ENCODE data around the gene MPO.

The MPO gene

DNA sequence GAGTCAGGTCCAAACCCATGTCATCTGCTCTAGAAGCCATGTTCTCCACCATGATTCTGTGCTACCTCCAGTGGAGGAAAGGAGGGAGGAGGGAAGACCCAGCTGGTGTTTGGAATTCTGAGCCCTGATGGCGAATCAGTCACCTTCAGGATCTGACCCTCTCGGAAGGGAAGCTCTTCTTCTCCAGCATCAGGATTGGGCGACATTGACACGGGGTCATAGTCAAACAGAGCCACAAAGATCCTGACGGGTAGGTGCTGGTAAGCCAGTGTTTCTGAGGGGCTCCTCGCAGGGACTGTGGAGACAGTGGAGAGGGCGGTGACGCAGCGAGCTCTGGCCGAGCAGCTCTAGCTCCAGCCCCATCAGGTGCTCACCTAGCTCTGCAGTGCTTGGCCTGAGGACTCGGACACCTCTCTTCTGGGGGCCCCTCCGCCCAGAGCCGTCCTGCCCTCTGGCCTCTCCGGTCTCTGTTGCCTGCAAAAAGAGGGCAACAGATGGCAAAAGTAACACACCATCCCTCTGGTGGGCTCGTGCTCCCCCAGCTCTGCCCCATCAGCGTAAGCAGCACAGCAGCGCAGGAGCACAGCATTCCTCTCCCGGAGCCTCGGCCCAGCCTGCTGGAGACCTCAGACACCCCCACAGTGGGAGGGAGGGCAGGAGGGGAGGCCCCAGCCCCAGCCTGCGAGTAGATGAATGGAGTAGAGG lies 26.9 kb upstream of the MPO start:
- DNase-seq (ENCODE audit: low read depth, low spot score), result no peak

DNA sequence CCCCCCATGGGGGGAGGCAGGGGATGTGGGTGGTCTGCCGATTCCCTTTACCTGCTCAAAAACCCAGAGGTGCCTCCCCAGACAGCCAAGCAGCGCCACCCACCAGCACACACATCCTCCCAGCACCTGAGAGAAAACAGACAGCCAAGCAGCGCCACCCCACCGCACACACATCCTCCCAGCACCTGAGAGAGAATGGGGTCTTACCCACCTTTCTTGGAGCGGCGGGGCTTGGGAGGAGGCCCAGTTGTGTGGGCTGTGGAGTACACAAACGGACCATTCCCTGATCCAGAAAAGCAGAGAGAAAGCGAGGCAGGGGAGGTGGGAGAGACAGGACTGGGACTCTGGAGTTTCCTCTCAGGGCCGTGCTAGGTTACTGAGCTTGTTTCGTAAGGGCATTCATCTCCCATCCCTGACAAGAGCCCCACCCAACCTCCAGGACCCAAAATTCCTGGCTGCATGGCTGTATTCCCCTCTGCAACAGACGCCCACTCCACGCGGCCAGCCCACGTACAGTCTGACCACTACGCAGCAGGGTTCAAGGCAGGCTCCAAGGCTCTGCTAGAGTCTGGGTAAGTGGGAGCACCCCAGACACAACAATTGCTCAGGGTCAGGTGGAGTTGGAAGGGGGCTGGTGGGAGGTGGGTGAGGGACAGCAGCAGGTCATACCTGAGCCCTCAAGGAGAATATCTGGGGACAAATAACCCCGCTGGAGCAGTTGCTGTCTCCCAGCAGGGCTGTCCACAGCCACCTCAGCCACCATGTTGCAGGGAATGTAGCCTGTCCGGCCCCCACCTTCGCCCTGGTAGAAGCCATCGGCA lies 25.6 kb upstream of the MPO start:
- DNase-seq (ENCODE audit: low read depth, low spot score), result no peak

DNA sequence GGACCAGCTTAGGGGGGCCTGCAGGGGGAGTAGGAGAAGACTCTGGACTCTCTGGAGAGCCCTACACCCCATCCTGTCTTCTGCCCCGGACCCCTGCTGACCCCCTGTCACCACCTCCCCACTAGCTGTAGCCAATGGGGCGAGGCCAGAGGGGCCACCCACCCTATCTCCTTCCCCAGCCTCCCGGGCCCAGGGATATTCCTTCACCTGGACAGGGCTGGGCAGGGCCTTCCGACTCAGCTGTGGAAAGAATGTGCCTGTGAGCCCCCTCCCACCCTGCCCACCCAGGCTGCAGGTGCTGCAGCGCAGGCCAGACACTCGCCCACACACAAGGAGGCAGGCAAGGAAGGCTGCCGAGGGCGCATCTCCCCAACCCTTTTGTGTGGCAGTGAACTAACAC lies 24.9 kb upstream of the MPO start:
- DNase-seq (ENCODE audit: low read depth, low spot score), result no peak

DNA sequence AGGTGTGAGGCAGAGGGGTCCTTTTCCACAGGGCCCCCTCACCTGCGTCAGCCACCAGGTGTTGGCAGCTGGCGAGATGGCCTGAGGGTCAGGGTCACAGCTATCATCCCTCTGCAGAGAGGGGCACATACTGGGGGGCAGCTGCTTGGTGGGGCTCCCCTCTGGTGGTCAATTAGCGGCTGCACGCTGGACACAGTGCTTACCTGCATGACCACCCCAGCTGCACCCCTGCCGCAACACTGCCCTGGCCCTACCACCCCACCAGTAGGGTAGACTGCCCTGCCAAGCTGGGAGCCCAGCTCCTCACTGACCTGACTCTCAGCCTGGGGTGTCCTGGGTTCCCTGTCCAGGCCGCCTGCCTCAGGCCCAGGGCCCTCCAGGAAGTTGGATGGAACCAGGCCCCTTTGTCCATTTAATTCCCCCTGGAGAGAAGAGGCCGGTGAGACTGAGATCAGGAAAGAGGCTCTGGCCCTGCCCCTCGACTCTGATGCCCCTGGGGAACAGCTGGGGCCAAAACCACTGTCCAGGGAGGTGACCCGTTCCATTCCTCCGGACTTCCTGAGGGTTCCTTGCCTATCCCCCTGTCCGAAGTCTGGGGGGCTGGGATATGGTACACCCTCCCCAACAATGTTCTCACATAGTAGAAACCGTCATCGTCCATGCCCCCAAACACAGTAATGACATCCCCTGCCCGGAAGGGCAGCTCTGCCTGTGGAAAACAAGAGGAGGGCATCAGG lies 24.2 kb upstream of the MPO start:
- DNase-seq (ENCODE audit: low read depth, low spot score), result no peak

DNA sequence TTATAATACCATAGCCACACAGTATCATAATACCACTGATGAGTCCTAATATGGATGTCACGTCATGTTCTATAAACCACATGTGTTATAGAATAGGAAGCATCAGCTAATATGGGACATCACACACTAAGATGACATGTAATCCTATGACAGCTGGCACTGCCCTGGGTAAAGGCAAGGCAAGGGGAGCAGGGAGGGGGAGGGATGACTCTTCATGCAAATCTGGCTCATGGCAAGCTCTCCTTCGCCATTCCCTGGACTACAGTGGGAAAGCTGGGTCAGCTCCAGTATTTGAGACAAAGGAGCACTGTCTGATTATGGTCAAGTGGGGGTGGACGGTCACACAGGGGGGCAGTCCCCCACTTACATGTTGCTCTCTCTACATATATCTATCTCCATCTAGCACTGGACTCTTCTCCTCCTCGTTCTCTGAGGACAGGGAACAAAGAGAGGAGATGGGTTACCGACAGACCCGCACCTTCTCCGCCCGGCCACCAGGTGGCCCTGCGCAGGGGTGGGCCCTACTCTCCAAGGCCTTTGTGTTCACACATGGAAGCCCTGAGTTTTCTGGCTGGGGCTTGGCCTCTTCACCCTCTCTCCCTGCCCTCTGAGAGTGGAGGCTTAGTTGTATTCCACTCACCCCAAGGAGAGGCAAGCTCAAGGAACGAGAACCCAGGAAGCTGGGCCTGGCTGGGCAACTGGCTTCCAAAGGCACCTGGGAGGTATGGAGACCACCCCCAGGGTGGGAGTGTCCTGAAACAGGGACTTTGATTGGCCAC lies 23.4 kb upstream of the MPO start:
- DNase-seq (ENCODE audit: low read depth, low spot score), result no peak

DNA sequence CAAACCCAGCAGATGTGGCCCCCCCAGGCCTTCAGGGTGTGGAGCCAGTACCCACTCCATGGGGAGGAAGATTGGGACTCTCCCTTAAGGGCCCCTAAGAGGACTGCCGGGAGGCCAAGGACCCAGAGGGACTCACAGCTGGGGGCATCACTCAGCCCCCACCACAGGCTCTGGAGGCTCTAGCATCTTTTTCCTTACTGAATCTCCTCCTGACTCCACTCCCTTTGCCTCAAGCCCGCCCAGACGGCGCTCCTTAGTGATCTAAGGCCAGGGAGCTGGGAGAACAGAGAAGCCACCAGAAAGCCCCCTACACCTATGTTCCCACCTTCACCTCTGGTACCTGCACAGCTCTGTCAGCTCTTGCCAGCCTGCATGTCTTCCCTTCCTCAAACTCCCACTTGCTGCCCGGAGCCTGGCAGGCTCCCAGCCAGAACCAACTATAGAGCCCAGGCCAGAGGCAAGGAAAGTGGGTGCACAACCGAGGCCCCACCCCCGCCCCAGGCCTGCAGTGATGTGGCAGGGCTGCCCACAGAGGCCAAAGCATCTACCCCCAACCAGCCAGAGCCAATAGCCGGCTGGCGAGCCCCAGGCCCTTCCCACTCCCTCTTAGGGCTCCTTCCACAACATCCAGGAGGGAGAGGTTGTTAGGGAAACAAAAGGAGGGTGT lies 22.3 kb upstream of the MPO start:
- no peak for DNase-seq (ENCODE audit: low read depth, low spot score)

DNA sequence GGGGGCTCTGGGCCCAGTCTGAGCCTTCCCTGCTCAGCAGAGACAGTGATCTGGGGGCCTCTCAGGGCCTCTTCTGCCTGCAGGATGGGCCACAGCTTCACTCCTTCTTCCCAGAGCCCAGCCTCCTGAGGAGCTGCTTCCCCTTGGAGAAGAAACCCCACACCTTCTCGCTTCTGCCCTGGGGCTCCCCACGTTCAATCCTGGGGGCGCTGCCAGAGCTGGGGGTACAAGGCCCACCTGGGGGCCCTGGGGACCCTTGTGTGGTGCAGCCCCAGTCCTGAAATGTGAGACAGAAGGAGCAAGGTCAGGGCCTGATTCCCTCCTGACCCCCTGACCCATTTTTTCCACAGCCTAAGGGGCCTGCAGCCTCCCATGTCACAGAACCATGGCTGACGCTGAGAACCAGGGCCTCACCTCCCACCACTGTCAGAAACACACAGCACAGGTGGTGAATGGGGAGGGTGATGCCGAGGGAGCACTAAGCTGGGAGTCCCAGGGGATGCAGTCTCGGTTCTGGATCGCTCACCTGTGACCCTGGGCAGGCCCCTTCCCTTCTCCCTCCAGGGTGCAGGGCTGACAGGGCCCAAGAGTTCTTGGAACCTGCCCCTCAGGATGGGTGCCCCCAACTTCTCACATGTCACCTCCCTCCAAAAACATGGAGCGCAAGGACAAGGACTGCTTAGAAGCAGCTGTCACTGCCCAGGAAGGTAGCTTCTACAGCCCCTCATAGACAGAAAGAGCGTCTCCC lies 21.6 kb upstream of the MPO start:
- DNase-seq (ENCODE audit: low read depth, low spot score), result no peak

DNA sequence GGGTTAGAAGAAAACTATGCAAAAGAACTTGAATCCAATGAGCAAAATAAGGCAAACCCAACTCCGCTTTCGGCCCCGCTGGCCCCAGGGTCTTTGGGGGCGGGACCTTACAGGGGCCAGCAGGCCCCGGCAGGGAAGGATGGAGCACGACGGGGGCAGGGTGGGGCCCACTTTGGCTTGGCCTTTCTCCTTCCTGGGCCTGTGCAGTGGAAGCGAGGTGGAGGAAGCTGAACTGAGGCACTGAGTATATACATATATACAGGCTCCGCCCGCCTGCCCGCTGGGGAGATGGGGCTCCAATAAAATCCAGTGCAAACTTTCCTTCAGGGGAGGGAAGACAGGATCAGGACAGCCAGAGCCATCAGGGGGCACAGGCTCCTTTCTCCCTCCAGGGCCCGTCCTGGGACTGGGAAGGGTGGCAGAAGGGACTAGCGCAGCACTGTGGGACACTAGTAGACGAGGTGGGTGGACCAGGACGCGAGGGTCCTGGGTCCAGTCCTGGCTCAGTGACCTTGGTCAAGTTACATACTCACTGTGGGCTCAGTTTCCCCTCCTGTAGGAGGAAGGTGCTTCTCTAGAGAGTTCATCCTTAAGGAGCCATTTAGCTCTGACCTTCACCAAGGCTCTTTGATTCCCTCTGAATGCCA lies 20.9 kb upstream of the MPO start:
- no peak for DNase-seq (ENCODE audit: low read depth, low spot score)

DNA sequence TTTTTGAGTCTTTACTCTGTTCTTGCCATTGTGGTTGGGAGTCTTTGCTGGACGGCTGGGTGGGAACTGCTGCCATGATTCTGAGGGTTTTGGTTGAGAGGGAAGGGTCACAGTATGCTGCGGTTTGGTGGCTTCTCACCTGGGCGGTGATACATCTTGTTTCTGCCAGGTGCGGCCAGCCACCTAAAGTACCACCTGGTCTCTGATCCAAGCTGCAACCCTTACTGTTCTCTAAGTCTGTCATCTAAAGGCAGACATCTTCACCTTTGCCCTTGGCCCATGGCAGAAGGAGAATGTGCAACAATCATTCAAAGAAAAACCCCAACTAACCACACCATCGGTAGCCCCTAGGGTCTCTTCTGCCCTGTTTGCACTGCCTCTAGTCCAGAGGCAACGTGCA lies 19.6 kb upstream of the MPO start:
- DNase-seq (ENCODE audit: low read depth, low spot score), result no peak

DNA sequence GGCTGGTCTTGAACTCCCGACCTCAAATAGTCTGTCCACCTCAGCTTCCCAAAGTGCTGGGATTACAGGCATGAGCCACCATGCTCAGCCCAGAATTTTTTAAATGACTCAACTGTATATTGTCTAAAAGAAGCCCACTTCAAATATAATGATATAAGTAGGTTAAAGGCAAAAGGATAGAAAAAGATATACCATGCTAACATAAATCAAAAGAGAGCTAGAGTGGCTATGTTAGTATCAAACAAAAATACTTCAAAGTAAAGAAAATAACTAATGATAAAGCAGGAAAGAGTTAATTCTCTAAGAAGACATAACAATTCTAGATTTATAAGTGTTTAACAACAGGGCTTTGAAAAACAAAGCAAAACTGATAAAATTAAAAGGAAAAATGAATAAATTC lies 13.3 kb upstream of the MPO start:
- no peak for DNase-seq (ENCODE audit: low read depth, low spot score)

DNA sequence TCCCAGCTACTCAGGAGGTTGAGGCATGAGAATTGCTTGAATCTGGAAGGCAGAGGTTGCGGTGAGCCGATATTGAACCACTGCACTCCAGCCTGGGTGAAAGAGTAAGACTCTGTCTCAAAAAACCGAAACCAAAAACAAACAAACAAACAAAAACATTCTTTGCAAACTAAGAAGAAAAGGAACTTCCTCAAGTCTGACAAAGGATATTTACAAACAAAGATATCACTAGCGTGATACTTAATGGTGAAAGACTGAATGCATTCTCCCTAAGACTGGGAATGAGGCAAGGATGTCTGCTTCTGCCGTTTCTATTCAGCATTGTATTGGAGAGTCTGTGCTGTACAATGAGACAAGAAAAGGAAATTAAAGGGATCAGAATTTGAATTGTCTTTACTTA lies 10.5 kb upstream of the MPO start:
- no peak for DNase-seq (ENCODE audit: low read depth, low spot score)

DNA sequence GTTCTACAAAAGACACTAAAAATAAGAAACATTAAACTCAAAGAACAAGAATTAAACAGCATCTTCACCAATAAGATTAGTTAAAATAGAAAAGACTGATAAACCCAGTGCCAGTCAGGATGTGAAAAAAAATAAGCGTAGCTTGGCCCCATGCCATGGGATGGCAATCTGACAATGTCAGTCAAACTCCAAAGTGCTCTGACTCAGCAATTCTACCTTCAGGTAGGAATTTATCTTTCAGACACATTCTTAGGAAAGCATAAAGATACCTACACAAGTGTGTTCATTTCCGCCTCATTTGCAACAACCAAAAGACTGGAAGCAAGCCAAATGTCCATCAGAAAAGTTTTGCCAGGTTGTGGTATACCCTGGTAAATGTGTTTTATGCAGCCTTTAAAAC lies 9.1 kb upstream of the MPO start:
- no peak for DNase-seq (ENCODE audit: low read depth, low spot score)

DNA sequence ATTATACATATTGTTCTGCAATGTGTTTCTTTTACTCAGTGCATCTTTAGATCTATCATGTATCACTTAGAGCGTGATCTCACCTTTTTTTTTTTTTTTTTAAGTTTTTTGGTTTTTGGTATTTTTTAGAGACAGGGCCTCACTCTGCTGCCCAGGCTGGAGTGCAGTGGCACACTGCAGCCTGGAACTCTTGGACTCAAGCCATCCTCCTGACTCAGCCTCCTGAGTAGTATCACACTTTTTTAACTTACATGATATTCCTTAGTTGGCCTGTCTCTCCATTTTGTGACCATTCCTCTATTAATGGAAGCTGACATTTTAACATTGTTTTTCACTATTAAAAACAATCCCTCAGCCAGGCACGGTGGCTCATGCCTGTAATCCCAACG lies 4.7 kb upstream of the MPO start:
- DNase-seq (ENCODE audit: low read depth, low spot score), result no peak

DNA sequence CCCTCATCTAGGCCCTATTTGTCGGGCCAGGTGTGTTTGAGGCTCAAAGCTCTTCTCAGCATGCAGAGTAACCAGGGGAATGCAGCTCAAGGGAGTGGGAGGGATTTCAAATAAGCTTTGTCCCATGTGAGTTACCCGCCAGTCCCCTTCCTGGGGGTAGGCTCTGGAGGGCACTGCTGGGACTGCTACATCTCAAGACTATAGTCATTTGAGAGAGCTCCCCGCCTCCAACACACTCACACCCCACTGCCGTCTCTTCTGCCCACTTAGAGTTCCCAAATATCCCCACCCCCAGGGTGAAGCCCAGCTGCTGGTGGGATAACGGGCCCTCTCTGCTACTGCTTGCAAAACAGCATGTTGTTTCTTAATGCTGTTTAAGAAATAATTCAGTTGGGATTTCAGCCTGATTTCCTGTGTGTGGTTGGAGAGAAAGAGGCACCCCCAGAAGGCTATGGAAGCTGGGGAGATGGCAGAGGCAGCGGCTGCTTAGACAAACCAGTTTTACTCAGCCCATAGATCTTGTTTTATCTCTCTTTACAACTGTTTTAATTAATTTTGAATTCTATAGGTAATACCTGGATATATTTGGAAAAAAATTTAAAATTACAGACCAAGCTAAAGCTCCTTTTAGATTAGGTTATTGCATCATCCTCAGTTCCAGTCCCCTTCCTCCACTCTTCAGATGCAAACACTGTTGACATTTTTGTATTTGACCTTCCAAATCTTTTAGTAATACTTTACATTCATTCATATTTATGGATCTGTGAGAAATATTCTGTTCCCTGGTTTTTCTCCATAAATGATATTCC lies 4.1 kb upstream of the MPO start:
- no peak for DNase-seq (ENCODE audit: low read depth, low spot score)

DNA sequence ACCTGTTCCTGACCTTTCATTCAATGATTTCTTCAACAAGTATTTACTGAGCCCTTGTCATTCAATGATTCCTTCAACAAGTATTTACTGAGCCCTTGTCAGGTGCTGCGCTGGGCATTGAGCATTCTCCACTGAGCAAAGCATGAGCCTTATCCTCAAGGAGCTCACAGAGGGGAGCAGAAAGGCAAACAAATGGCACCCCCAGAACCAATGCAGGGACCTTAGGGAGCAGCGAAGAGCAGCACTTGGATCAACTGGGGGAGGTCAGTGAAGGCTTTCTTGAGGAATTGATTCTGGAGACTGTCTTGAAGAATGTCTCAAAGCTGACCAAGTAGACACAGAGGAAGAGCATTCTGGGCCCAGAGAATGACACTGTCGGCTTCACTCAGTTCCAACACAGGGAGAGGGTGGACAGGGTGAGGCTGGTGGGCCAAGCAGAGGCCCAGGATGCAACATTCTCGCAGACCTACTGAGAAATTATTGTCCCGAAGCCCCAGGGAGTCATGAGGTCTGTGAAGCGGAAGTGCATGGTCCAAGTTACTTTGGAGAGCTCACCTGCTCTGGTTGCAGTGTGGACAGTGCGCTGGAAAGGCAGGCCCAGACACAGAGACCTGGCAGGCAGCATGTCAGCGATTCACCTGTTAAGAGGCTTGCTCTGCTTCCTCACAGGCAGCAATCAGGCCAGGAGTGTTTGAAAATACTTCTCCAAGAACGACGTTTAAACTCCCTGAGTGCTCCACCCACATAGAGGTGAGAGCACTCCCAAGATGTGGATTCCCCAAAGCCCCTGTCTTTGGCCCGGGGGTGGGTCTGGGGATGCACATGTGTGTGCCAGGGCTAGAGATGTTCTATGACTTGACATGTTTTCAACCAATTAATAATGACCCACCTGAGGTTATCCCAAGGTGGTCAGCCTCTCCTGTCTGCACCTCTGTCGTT lies 3.2 kb upstream of the MPO start:
- DNase-seq (ENCODE audit: low read depth, low spot score), result no peak

DNA sequence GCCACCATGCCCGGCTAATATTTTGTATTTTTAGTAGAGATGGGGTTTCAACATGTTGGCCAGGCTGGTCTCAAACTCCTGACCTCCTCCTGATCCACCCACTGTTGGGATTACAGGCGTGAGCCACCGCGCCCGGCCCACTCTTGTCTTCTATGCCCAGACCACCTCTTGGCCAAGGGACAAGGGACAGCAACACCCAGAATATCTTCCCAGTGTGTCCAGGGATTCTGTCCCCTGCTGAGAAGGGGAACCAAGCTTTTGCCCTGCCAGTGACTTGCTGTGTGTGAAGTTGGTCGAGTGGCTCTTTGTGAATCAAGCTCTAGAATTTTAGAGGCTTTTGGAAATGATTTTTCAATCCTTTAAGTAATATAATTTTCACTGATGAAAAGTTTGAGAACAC lies 1.7 kb upstream of the MPO start:
- no peak for DNase-seq (ENCODE audit: low read depth, low spot score)

DNA sequence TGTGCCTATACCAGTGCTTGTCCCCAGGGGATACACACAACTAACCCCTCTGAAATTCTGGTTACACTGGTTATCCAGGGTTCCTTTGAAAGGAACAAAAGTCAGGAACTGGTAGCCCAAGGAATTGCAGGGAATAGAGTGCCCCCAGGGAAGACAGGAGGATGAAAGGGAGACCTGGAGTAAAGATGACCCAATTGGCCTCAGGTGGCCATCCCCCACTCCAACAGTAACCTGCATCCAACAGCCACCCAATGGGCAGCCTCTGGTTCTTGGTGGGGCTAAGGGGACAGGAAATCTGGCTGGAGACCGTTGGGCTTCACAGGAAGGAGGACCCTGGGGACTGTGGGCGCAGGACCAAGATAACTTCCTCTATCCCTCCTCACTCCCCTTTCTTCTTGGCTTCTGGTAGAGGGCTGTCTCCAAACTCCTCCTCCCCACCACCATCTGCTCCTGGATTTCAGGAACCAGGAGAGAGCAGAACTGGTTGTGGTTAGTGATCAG lies 826 bp upstream of the MPO start:
- DNase-seq (ENCODE audit: low read depth, low spot score), result no peak

Data from brain pericyte (primary cell).